Measurements from ENCODE around the gene ASCL5. TPM values are rescaled to one million over a fixed set of nuclear protein-coding genes. Genes with fewer than 3 reads are reported as not detected.

ASCL5 gene, protein sequence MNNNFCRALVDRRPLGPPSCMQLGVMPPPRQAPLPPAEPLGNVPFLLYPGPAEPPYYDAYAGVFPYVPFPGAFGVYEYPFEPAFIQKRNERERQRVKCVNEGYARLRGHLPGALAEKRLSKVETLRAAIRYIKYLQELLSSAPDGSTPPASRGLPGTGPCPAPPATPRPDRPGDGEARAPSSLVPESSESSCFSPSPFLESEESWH
- 0.18 to 0.53 TPM (median 0.31 TPM) in 3 replicates for total RNA-seq (2021)
- Bru-seq, nascent RNA: percentile 17 among the genes with signal in this experiment
- long read RNA-seq, experiment 1: 0 reads
- long read RNA-seq, experiment 2: 0 reads
- long read RNA-seq, experiment 3: 0 reads

DNA sequence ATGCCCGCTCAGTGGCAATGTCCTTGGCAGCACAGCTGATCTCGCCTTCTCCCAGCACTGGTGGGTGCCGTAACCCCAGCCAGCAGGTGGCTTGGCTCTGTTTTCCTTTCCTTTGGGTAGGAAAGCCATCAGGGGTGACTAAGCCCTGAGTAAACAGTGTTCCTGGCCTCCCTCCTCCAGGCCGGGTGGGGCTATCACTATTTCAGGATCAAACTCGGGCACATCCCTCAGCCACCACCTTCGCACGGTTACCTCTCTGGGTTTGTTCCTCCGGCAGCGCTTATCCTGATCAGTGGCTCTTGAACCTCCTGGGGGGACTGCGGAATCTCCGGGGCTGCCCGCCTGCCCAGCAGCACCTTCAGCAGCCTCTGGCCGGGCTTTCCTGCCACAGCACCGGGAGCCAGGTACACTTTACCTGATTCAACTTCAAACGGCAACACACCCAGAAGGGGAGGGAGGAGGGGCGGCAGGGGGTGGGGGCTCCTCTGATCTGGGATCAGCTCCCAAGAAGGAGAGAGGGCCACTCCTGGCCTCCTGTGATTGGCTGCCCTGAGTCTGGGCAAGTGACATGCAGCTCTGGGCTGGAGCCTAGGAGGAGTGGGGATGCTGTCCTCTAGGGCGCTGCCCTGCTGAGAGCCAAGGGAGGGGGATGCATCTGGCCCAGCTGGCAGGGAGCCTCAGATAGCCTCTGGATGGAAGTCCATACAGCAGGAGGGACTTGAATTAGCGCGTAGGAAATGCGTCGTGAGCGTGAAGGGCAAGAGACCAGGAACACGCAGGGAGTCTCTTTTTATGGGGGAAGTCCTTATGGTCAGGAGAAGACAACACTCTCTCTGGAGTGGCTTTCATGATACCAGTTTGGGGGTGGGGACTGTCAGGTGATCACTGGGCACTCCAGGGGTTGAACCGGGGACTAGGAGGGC lies at the start of gene ASCL5:
ASCL5 (minus strand) TSS at position 353 of the 923 bp plus-strand sequence. CDS start 11,812 bp downstream, outside the sequence.
- TF ChIP-seq GABPB1 (CRISPR knock-in tag; IDR thresholded peaks at IDR 0.05) (0 out of 2 replicates have a peak, but pooled peaks have one; percentile 30), GRHL2 (CRISPR knock-in tag; IDR thresholded peaks at IDR 0.05; ENCODE audit: insufficient replicate concordance, severe bottlenecking) (no peak)
- ATAC-seq (peak; percentile 92), DNase-seq (ENCODE audit: low spot score) (peak; percentile 57)
- Mint-ChIP-seq H3K27ac (no peak within 1 kb of the TSS), H3K27me3 (ENCODE audit: low read depth) (peaks cover 2% of the 10 kb centered on the region; the same call in 1 of the 2 replicates), H3K4me1 (peaks cover 10% of the 10 kb centered on the region), H3K9me3 (peaks cover 4% of the 10 kb centered on the region), H3K36me3 (no peaks in the 10 kb centered on the region), H3K4me3 (no peak within 1 kb of the TSS)
- CTCF ChIA-PET: interaction anchor here (0.6 to 3.7 kb wide), 14 partner anchors 8 to 236 kb away, joined by 3 to 43 read pairs (median 4); partner anchors contain the start of gene TMEM9
- POLR2A ChIA-PET: no interaction called here

GRCh38 chr1:201175820-201176500 lies 49.0 kb upstream of the ASCL5 start:
- H3K4me1 Mint-ChIP-seq: peaks cover 16% of the 10 kb centered on the region
- ATAC-seq (no peak), DNase-seq (ENCODE audit: low spot score) (no peak)
- peaks cover 15% of the 10 kb centered on the region for H3K9me3 Mint-ChIP-seq
- ChIA-PET POLR2A (no interaction called here), CTCF (interaction anchor here (1.7 to 1.8 kb wide), 2 partner anchors 47 to 63 kb away, joined by 7 read pairs; no protein-coding TSS in a partner anchor)
- peaks cover 6% of the 10 kb centered on the region for H3K36me3 Mint-ChIP-seq
- peaks cover 24% of the 10 kb centered on the region for H3K27me3 Mint-ChIP-seq (ENCODE audit: low read depth)
- no peak overlapping the region for H3K4me3 Mint-ChIP-seq
- TF ChIP-seq, protein P1, sequence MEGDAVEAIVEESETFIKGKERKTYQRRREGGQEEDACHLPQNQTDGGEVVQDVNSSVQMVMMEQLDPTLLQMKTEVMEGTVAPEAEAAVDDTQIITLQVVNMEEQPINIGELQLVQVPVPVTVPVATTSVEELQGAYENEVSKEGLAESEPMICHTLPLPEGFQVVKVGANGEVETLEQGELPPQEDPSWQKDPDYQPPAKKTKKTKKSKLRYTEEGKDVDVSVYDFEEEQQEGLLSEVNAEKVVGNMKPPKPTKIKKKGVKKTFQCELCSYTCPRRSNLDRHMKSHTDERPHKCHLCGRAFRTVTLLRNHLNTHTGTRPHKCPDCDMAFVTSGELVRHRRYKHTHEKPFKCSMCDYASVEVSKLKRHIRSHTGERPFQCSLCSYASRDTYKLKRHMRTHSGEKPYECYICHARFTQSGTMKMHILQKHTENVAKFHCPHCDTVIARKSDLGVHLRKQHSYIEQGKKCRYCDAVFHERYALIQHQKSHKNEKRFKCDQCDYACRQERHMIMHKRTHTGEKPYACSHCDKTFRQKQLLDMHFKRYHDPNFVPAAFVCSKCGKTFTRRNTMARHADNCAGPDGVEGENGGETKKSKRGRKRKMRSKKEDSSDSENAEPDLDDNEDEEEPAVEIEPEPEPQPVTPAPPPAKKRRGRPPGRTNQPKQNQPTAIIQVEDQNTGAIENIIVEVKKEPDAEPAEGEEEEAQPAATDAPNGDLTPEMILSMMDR (IDR thresholded peaks at IDR 0.05): no peak
- no peak for TF ChIP-seq NFATC4 (CRISPR knock-in tag; IDR thresholded peaks at IDR 0.05)
- TF ChIP-seq ATF3 (CRISPR knock-in tag; conservative IDR thresholded peaks at IDR 0.05): no peak
- no peak for TF ChIP-seq TCF7 (CRISPR knock-in tag; IDR thresholded peaks at IDR 0.05; ENCODE audit: low read depth)
- TF ChIP-seq ATF1 (CRISPR knock-in tag; IDR thresholded peaks at IDR 0.05): no peak
- no peak for TF ChIP-seq GTF2I (CRISPR knock-in tag; conservative IDR thresholded peaks at IDR 0.05)
- TF ChIP-seq, protein P2, sequence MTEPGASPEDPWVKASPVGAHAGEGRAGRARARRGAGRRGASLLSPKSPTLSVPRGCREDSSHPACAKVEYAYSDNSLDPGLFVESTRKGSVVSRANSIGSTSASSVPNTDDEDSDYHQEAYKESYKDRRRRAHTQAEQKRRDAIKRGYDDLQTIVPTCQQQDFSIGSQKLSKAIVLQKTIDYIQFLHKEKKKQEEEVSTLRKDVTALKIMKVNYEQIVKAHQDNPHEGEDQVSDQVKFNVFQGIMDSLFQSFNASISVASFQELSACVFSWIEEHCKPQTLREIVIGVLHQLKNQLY (CRISPR knock-in tag; IDR thresholded peaks at IDR 0.05): no peak
- no peak for TF ChIP-seq NFE2L1 (CRISPR knock-in tag; IDR thresholded peaks at IDR 0.05)
- no peak for TF ChIP-seq RORB (CRISPR knock-in tag; IDR thresholded peaks at IDR 0.05)
- TF ChIP-seq PREB (CRISPR knock-in tag; IDR thresholded peaks at IDR 0.05; ENCODE audit: borderline replicate concordance): no peak
- H3K27ac Mint-ChIP-seq: no peak overlapping the region

- H3K36me3 Mint-ChIP-seq: peaks cover under 1% of the 10 kb centered on the region; the same call in 1 of the 2 replicates
- ChIA-PET POLR2A (interaction anchor here (0.6 kb wide), 1 partner anchor 20 kb away, joined by 4 read pairs; no protein-coding TSS in a partner anchor), CTCF (interaction anchor here (1.1 to 1.7 kb wide), 3 partner anchors 11 to 55 kb away, joined by 3 to 6 read pairs (median 3); no protein-coding TSS in a partner anchor)
- no peak for ATAC-seq
- peaks cover 19% of the 10 kb centered on the region for H3K4me1 Mint-ChIP-seq
- H3K4me3 Mint-ChIP-seq: no peak overlapping the region
- peaks cover 4% of the 10 kb centered on the region for H3K9me3 Mint-ChIP-seq
- H3K27me3 Mint-ChIP-seq (ENCODE audit: low read depth): peaks cover 31% of the 10 kb centered on the region
- no peak overlapping the region for H3K27ac Mint-ChIP-seq
- DNase-seq (ENCODE audit: low spot score): no peak
- TF ChIP-seq ZNF232 (CRISPR knock-in tag; IDR thresholded peaks at IDR 0.05) (no peak), E2F4 (CRISPR knock-in tag; IDR thresholded peaks at IDR 0.05; ENCODE audit: borderline replicate concordance, low read depth) (no peak), CREM (CRISPR knock-in tag; IDR thresholded peaks at IDR 0.05) (no peak), ELF4 (CRISPR knock-in tag; IDR thresholded peaks at IDR 0.05; ENCODE audit: low read depth) (no peak), NR2C2 (CRISPR knock-in tag; IDR thresholded peaks at IDR 0.05) (no peak), SMAD3 (CRISPR knock-in tag; IDR thresholded peaks at IDR 0.05; ENCODE audit: borderline replicate concordance) (no peak), RORB (CRISPR knock-in tag; IDR thresholded peaks at IDR 0.05) (no peak)
- TF ChIP-seq, protein P3, sequence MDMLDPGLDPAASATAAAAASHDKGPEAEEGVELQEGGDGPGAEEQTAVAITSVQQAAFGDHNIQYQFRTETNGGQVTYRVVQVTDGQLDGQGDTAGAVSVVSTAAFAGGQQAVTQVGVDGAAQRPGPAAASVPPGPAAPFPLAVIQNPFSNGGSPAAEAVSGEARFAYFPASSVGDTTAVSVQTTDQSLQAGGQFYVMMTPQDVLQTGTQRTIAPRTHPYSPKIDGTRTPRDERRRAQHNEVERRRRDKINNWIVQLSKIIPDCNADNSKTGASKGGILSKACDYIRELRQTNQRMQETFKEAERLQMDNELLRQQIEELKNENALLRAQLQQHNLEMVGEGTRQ (CRISPR knock-in tag; IDR thresholded peaks at IDR 0.05): no peak
These were observed 46.8 kb upstream of the ASCL5 start for GRCh38 chr1:201173736-201174135.

All from WTC11 (cell line).